ENCODE measurements around the gene EPB41L2.

Gene EPB41L2

GRCh38 chr6:130903007-130903406 is 160.0 kb downstream of the EPB41L2 start:
- no peak for DNase-seq

DNA sequence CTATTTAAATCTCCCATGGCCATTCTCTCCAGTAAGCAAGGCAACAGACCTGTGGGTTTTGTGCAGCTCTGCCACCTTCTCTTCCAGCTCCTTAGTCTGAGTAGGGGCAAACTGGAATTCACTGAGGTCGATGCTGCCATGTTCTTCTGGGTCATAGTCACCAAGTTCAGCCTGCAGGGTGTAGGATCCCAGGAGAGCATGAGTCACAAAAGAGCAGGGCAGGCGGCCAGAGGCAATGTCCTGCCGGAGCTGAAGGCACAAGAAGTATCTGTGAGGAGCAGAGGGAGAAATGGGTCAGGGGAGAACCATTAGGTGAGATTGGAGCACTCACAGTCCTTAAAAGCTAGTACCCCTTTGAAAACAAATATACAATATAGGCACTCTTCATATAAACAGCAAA is 162.1 kb downstream of the EPB41L2 start:
- no peak for DNase-seq

GRCh38 chr6:130896249-130896648 is 166.8 kb downstream of the EPB41L2 start:
- DNase-seq, result no peak

DNA sequence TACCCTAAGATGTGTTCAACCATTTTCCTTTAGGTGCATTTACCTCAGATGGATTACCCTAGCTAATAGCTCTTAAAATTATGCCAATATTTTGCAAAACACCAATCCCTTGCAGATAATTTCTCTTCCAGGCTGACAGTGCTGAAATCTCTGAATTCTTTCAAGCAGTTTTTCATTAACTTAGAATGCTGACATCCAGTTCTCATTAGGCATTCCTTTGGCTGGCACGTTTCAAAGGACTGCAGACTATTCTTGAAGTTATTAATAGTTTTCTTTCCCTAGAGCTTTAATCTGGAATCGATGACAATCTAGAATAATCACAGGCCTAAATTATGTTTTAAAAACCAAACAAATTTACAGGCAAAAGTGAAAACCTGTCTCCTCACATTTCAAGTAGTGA is 167.5 kb downstream of the EPB41L2 start:
- no peak for DNase-seq

DNA sequence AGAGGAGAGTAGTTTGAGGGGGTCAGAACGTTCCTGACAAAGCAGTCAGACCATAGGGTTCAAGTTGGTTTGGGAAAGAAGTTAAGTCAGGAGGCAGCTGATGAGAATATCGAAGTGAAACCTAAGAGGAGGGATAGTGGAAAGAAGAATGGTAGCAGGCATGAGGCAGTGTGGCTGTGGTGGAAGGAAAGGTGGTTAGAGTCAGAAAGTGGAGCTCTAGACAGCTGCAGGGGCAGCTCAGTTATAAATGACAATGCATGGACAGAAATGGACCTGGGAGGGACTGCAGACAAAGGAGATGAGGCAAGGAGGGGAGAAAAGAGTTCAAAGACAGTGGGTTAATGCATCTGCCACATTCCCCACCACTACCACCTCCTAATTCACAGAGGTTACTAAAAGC is 169.3 kb downstream of the EPB41L2 start:
- no peak for DNase-seq

DNA sequence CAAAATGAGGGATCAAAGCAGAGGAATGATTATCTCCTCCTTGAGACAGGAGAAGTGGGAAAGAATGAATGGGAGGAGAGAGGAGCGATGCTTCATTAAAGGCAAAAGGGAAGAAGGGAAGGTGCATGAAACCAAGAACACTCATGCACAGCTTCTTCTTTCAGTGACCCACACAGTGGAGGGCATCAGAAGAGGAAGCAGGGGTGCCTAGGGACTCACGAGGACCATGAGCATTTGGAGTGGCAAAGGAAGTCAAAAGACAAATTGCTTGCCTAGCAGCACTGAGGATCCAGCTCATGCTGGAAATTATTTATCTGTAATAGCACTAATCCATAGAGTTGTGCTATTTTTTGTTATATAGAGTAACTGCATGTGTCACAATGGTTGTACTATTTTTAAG is 169.8 kb downstream of the EPB41L2 start:
- no peak for DNase-seq

DNA sequence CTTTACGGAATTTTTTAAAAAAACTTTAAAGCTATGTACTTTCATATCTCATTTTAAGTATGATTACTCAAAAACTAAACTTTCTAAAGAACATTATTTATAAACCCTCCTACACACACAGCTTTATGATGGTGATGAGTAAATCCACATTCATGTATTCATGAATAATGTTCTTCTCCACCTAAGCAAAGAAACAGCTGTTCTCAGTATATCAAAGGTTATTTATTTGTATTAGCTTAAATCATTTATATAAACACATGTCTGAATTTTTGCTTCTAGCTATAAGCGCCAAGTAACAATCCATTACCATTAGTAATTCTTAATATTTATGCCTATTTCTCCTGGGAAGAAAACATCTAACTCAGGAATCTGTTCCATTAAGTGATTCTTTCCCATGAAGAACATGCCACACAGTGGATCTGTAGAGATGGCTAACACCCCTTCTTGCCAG is 172.5 kb downstream of the EPB41L2 start:
- DNase-seq, result no peak

GRCh38 chr6:130889423-130889822 is 173.6 kb downstream of the EPB41L2 start:
- no peak for DNase-seq

DNA sequence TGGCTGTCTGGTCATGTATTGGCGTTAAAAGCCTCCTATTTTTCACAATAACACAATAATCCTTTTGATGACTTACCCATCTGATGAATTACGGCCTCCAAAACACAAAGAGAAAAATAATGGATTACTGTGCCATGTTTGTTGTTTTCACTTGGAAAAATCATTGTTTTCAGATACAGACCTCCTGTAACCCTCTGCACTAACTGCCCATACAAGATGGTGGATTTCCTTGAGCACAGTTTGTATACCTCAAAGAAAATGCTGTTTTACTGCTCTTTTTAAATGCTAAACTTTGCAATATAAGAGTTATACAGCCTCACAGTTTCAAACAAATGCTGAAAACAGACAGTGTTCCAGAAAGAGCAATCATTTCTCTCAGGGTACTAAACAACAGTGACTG is 174.8 kb downstream of the EPB41L2 start:
- DNase-seq, result no peak

GRCh38 chr6:130886966-130887365 is 176.1 kb downstream of the EPB41L2 start:
- DNase-seq, result no peak

DNA sequence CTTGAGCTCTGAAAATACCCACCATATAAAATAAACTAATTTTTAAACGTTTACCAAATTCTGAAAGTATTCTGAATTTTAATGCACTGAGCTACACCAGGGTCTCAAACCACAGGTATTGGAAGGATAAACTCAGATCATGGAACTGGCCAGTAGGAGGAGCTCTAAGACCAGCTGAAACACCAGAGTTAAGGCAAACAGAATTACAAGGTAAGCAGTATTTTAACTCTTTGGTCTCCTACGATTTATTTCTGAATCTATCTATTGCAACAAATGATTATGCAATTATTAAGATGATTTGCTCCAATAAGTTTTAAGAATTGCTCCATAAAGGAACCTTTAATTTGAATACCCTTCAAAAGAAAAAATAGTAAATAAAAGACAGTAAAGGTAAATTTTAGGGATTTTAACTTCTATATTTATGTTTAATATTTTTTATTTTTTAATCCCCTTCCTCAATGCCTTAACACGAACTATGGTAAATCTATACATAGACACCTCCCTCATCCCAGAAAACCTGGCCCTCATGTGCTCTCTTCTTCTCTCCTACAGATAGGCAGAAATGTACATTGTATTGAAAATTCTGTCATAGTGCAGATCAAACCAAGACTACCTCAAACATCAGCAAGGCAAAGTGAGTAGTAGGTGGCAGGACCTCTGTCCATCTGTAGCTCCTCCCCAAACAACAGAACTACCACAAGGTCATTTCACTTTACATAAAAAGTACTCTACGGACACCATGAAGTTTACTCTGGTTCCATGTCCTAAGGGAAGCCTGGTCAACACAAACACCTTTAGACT is 177.5 kb downstream of the EPB41L2 start:
- peak; percentile 1 to 83 for DNase-seq

DNA sequence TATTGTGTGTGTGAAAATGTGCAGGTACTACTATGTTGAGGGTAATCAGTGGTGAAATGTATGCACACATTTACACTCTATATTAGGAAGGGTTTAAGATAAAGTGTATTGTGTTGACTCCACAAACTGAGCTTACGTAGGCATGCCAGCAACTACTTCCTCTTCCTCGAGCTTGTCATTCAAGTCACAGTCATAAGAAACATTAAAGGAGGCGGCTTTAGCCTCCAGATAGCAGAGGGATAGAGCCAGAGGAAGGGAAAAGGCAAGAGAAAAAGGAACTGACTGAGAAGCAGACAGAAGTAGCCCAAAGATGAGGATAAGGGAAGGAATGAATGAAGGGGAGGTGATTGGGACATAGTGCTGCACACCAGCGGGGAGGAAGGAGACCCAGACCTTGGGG is 180.7 kb downstream of the EPB41L2 start:
- DNase-seq, result peak in 1 of 2 donors; percentile 24

DNA sequence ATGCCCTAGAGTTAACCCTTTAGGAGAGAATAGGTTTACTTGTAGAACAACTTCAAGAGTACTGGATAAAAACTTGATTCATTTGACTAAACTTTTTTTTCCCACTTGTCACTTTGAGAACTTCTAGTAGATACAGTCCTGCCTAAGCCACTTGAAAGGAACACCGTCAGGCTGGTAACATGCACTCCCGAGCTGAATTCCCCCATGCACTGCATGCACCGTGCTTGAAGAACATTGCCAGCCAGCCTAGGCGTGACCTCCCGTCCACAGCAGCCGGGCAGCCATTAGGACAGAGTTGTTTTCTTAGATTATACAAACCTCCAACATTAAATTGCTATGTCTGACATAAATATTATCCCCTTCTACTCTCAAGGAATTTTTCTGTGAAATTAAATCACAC is 183.2 kb downstream of the EPB41L2 start:
- no peak for DNase-seq

DNA sequence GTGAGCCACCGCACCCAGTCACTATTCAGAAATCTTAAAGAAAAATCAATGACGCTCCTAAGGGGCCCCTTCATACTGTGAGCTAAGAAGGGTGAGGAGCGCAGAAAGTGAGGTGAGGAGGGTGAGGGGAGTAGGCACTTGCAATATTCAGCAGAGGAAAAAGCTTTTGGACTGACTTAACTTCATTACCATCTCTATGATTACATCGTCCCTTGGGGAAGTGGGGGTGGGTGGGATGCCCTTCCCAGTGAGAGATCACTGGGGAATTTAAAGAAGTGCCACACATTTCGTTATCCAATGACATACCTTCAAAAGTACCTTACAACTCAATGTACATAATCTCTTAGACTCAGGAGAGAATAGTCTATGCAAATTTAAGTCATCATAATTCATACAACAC is 189.3 kb downstream of the EPB41L2 start:
- DNase-seq, result no peak

- DNase-seq, result peak in 1 of 2 donors; percentile 40
Observed at GRCh38 chr6:130872250-130873095, 190.6 kb downstream of the EPB41L2 start.

DNA sequence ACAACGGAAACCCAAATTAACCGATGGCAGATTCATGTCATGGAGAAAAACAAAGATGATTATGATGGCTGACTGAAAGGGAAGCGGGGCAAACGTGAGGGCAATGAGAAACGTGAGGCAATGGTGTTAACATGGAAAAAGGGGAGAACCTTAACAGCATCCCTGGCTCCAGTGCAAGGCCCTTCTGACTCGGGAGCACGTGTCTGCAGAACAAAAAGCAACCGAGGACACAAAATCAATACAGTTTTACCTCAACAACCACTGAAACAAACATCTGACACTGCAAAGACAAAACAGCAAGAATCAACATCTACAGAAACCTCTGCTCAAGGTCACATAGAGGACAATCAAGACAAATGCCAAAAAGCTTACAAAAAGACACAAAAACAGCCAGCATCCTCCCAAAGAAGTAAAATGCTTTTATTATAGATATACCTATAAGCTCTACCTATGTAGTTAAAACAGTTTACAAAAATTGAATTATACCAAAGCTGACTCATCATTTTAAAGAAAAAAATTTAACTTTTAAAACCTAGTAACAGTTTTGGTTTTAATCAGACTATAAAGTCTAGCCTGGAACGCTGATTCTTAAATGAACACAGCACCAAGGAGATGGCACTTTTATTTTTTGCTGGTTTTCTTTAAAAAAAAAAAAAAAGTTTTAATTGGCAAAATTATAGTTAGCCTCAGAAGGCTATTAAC is 192.7 kb downstream of the EPB41L2 start:
- DNase-seq, result no peak

DNA sequence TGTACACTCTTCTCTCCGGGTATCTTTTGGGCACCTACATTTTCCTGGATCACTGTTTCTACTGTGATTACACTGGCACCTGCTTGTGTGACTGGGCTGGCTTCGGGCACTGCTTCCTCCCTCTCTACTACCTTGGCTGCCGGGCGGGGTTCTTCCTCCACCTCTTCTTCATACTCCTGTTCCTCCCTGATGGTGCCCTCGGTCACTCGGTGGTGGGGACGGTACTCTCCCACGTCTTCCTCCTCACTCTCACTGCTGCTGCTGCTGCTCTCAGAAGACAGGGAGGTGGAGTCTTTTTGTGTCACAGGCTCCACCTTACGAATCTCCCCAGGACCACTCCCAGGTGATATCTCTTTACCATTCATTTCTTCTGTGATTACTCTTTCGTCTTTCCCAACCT is 193.4 kb downstream of the EPB41L2 start:
- DNase-seq, result no peak

DNA sequence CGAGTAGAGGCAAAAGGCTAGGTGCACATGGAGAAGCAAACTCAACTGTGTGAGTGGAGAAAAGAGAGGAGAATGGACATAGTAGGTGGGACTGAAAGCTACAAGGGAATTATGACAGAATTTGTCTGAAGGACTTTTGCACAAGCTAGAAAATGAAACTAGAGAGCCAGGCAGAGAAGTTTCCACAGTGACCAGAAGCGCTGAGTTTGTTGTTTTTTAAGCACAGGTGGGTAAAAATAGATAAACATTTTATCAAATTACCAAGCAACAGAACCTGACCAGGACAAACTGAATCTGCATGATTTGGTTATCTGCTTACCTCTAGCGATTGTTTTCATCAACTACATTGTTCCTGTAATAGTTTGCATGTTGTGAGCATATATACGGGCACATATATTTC is 197.3 kb downstream of the EPB41L2 start:
- DNase-seq, result no peak

GRCh38 chr6:130864344-130864743 is 198.7 kb downstream of the EPB41L2 start:
- DNase-seq, result no peak

- DNase-seq, result no peak
Observed at GRCh38 chr6:130863415-130864230, 199.4 kb downstream of the EPB41L2 start.

DNA sequence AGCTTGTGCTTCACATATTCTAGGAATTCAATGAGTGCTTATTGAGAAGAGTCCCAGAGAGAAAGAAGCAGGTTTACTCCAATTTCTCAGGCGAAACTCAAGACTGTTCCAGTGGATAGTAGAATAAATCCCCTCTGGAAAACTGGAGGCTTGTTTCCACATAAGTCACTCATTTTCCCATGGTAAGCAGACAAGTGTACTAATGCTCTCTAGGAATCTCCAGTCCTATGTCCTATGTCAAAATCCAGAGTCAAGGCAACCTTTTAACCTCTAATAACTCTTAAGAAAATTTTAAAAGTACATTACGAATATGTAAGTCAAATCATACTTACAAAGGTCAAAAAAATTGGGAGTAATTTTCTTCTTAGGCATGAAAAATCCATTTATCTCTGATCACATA is 200.7 kb downstream of the EPB41L2 start:
- DNase-seq, result no peak

GRCh38 chr6:130859161-130859867 is 203.7 kb downstream of the EPB41L2 start:
- no peak for DNase-seq
